ENCODE data around the gene IFNA17.

Gene IFNA17

DNA sequence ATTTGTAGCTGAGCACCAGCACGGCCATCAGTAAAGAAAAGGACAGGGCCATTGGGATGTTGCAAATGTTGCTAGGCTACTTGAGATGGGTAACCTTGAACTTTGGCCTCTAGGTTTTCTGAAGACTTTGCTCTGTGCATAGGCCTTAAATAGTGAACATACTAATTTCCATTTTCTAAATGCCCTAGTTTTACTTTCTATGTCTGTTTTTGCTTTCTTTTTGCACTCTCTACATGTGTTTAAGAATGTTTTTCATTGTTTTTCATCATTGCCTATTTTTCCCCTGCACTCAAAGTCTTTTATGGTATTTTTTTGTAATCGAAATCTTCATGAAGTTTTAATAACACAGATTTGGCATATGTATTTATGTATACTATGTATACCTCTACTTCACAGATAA, at the start of gene IFNA17:
Gene IFNA17 (minus strand): TSS at position 101 of the 400 bp plus-strand sequence. CDS start 49 bp downstream, at position 52.
- ChIA-PET POLR2A (no interaction called here), CTCF (no interaction called here)
- TF ChIP-seq HDGF (IDR thresholded peaks at IDR 0.05; ENCODE audit: borderline replicate concordance) (no peak), BHLHE40 (IDR thresholded peaks at IDR 0.05; ENCODE audit: borderline replicate concordance) (no peak), ARNT (IDR thresholded peaks at IDR 0.05) (no peak), ELF4 (IDR thresholded peaks at IDR 0.05) (no peak), LEF1 (IDR thresholded peaks at IDR 0.05; ENCODE audit: borderline replicate concordance) (no peak), FOXA1 (IDR thresholded peaks at IDR 0.05) (no peak), L3MBTL2 (conservative IDR thresholded peaks at IDR 0.05) (no peak), ZNF384 (IDR thresholded peaks at IDR 0.05) (no peak), CTBP1 (IDR thresholded peaks at IDR 0.05; ENCODE audit: borderline replicate concordance) (no peak), NFRKB (IDR thresholded peaks at IDR 0.05) (no peak), TARDBP (IDR thresholded peaks at IDR 0.05) (no peak), SP1 (IDR thresholded peaks at IDR 0.05) (no peak), FOXM1 (IDR thresholded peaks at IDR 0.05; ENCODE audit: borderline replicate concordance) (no peak), FOXK2 (IDR thresholded peaks at IDR 0.05) (no peak), SUZ12 (IDR thresholded peaks at IDR 0.05) (no peak)
- TF ChIP-seq, protein P1, sequence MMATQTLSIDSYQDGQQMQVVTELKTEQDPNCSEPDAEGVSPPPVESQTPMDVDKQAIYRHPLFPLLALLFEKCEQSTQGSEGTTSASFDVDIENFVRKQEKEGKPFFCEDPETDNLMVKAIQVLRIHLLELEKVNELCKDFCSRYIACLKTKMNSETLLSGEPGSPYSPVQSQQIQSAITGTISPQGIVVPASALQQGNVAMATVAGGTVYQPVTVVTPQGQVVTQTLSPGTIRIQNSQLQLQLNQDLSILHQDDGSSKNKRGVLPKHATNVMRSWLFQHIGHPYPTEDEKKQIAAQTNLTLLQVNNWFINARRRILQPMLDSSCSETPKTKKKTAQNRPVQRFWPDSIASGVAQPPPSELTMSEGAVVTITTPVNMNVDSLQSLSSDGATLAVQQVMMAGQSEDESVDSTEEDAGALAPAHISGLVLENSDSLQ (IDR thresholded peaks at IDR 0.05) = no peak
- DNase-seq (ENCODE audit: extremely low spot score) = no peak

DNA sequence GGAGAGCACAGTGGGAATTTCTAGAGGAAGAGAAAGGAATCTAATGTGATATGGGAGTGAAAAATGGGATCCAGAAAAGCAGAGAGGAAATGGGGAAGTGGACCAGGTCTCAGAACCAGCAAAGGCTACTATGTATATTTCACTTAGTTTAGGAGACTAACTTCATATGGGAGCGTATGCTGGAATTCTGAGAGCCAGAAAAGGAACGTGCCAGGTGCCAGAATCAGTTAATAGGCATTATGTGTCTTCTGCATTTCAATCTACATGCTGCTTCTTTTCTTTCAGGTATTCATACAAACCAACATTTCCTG, 40.3 kb upstream of the IFNA17 start:
- TF ChIP-seq FOXM1 (IDR thresholded peaks at IDR 0.05; ENCODE audit: borderline replicate concordance) (no peak), TARDBP (IDR thresholded peaks at IDR 0.05) (no peak), FOXK2 (IDR thresholded peaks at IDR 0.05) (no peak)
- TF ChIP-seq, protein P1 (IDR thresholded peaks at IDR 0.05) = no peak
- ChIA-PET POLR2A (no interaction called here), CTCF (no interaction called here)
- no peak for DNase-seq (ENCODE audit: extremely low spot score)

DNA sequence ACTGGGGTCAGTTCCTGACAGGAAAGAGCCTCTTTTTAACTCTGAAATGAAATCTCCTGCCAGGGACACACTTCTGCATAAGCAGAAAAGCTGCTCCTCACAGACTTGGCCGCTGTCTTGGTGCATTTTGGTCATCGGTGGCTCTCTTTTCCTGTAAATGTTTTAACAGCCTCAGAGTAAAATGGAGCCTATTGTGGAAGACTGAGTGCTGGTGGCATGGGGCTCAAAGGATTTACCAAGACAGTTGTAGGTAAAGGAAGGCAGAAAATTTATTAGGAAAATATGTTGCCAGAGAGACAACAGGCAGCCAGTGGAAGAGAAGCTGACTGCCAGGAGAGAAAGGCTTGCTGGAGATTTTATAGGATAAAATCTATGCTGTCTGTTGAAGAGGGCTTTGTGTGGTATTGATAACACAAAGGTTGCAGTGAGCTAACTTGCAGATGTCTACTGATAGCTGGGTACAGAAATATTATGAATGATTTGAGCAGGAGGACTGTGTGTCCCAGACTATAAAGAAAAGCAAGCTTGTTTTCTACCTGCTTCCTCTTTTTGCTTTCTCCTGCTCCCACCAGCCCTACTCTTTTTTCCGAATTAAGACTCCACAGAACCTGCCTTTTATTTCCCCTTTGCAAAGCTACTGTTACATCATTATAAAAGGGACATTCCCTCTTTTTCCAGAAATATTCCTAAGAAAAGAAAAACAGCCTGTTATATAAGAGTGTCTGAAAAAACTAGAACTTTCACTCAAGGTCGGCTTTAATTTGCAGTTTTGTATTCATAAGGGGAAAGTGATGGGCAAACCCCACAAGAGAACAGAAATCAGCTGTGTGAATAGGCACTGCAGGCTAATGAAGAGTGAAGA, 39.7 kb upstream of the IFNA17 start:
- ChIA-PET POLR2A (no interaction called here), CTCF (no interaction called here)
- DNase-seq (ENCODE audit: extremely low spot score) = no peak
- no peak for TF ChIP-seq FOXK2 (IDR thresholded peaks at IDR 0.05)
- TF ChIP-seq, protein P1 (IDR thresholded peaks at IDR 0.05) = no peak
- no peak for TF ChIP-seq BHLHE40 (IDR thresholded peaks at IDR 0.05; ENCODE audit: borderline replicate concordance)

DNA sequence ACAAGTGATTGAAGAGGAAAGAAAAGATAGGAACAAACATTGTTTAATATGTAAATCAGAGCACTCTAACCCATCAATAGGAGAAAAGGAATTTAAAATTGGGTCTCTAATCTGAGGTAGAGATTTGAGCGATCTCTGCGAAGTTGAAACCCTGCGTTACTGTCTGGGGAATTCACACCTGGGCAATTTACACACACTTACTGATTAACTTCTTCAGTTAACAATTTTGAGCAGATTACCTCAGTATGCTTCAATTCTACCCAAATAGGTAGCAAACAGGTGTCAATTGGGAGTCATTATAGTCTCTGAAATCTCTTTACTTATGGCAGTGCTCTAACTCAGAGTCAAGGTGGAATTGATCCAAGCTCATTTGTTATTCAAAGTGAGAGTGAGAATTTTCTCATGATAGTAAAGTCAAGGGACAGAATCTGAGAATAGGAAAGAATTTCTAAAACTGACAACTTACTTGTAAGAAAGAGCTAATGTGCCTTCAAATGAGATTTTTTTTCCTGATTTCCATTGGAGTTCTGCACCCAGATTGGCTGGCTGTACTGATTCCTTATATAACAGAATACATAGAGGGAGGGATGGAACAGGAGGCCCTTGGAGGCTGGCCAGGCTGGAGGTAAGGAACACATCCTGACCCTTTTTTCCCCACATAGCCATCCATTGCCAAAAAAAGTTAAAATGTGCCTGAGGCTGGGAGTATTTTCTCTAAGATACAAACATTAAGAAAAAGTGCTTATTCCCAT, 38.9 kb upstream of the IFNA17 start:
- POLR2A ChIA-PET = no interaction called here
- CTCF ChIA-PET = no interaction called here
- no peak for DNase-seq (ENCODE audit: extremely low spot score)
- TF ChIP-seq CTBP1 (IDR thresholded peaks at IDR 0.05; ENCODE audit: borderline replicate concordance) (no peak), ZNF384 (IDR thresholded peaks at IDR 0.05) (no peak), SUZ12 (IDR thresholded peaks at IDR 0.05) (no peak), HDGF (IDR thresholded peaks at IDR 0.05; ENCODE audit: borderline replicate concordance) (no peak), ELF4 (IDR thresholded peaks at IDR 0.05) (no peak), ARNT (IDR thresholded peaks at IDR 0.05) (no peak), FOXA1 (IDR thresholded peaks at IDR 0.05) (no peak), LEF1 (IDR thresholded peaks at IDR 0.05; ENCODE audit: borderline replicate concordance) (no peak), FOXK2 (IDR thresholded peaks at IDR 0.05) (no peak), NFRKB (IDR thresholded peaks at IDR 0.05) (no peak), BHLHE40 (IDR thresholded peaks at IDR 0.05; ENCODE audit: borderline replicate concordance) (no peak), L3MBTL2 (conservative IDR thresholded peaks at IDR 0.05) (no peak), FOXM1 (IDR thresholded peaks at IDR 0.05; ENCODE audit: borderline replicate concordance) (no peak), SP1 (IDR thresholded peaks at IDR 0.05) (no peak), TARDBP (IDR thresholded peaks at IDR 0.05) (no peak)
- TF ChIP-seq, protein P1 (IDR thresholded peaks at IDR 0.05) = no peak

DNA sequence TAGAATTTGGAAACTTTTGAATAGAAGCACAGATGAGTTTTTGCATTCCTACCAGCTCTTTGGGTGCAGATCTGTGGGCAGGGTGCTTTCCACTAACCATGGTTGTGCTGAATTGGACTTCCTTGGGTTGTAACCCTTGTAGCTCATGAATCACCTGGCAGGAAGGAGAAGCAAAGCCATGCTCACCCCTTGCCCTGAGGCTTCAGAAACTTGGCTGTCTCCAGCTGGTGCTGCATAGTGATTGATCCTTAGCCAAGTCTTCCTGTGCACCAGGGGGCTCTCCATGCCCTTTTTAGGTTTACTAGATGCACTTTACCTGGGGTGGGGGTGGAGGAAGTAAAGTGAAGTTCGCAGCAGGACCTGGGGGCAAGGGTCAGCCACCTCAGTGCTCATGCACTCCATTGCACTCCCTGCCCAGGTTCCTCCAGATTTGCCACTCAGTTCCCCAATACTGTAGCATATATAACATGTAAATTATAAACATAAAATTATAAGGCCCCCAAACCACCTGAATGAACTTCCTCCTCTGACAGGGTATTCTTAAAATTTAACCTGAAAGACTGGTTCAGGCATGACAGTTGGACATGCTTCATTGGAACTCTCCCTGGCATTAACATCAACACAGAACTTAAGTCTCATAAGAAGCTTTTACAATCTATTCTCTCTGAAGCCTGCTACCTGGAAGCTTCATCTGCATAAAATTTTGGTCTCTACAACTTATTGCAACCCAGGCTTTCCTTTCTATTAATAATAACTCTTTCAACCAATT, 37.6 kb upstream of the IFNA17 start:
- ChIA-PET CTCF (interaction anchor here (0.8 kb wide), 1 partner anchor 13 kb away, joined by 3 read pairs; no protein-coding TSS in a partner anchor), POLR2A (no interaction called here)
- no peak for DNase-seq (ENCODE audit: extremely low spot score)
- TF ChIP-seq TARDBP (IDR thresholded peaks at IDR 0.05) (no peak), L3MBTL2 (conservative IDR thresholded peaks at IDR 0.05) (no peak), FOXA1 (IDR thresholded peaks at IDR 0.05) (no peak), LEF1 (IDR thresholded peaks at IDR 0.05; ENCODE audit: borderline replicate concordance) (no peak), ELF4 (IDR thresholded peaks at IDR 0.05) (no peak), SP1 (IDR thresholded peaks at IDR 0.05) (no peak)
- TF ChIP-seq, protein P1 (IDR thresholded peaks at IDR 0.05) = no peak

All from HEK293T (cell line).